ENCODE results near the gene MAVS.

DNA sequence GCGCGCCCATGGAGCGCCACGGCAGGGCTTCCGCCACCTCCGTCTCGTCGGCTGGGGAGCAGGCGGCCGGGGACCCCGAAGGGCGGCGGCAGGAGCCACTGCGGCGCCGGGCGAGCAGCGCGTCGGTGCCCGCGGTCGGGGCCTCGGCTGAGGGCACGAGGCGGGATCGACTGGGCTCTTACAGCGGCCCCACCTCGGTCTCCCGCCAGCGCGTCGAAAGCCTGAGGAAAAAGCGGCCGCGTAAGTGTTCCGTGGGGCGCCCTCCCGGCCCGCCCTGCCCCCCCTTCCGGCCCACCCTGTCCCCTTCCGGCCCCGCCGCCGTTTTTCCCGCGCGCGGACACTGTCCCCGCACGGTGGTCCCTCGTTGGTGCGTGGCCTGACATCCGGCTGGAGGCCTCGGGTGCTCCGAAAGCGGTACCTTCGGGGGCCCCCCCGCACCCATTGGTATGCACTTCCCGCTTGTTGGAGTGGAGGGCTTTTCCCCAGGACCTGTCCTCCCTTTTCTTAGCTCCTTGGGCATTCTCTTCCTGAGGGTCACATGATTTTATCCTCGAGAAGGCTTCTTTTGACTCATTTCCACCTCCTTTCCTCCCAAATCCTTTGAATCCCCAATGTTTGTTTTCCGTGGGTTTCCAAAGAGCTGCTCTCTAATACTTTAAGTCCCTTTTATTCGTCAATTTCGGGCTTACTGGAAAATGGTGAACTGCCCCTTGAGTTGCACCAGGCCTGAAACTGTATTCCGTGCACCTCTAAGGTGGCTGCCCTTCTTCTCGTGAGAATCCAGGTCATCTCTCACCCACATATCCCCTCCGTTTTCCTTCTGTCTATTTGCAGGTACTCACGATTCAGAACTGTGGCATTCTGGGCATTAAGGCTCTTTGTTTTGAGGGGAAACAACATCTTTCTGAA, 43.1 kb downstream of the MAVS start:
- TF ChIP-seq POLR2AphosphoS5 (IDR thresholded peaks at IDR 0.05; ENCODE audit: low read depth, low read length) = no peak
- no peak for TF ChIP-seq CTCF (IDR thresholded peaks at IDR 0.05)

Data from Panc1 (cell line).